ENCODE measurements around the gene DHRS7. TPM values are rescaled to one million over a fixed set of nuclear protein-coding genes. Genes with fewer than 3 reads are reported as not detected.

Gene DHRS7
- total RNA-seq, 3 donors from 2014 or later, result 85.9 to 92.8 (median 89.8) TPM

GRCh38 chr14:60133487-60133886 lies 31.7 kb downstream of the DHRS7 start:
- TF ChIP-seq CTCF (IDR thresholded peaks at IDR 0.05) (no peak), POLR2A (IDR thresholded peaks at IDR 0.05) (no peak), POLR2AphosphoS5 (IDR thresholded peaks at IDR 0.05) (no peak)
- intact Hi-C loops (cut with DNase I; ENCODE audit: low total_unique reads), result no loop called here
- Histone ChIP-seq H3K27me3 (no peaks in the 10 kb centered on the region), H3K27ac (no peak overlapping the region), H3K36me3 (no peaks in the 10 kb centered on the region), H3K4me1 (no peaks in the 10 kb centered on the region), H3K9me3 (no peaks in the 10 kb centered on the region), H3K4me3 (no peak overlapping the region)
- no peak for DNase-seq (ENCODE audit: low spot score in 2 of 2)

GRCh38 chr14:60125918-60126317 lies 39.3 kb downstream of the DHRS7 start:
- H3K27ac ChIP-seq, result no peak overlapping the region
- H3K9me3 ChIP-seq, result no peaks in the 10 kb centered on the region
- intact Hi-C loops (cut with DNase I; ENCODE audit: low total_unique reads), result no loop called here
- no peak overlapping the region for H3K4me3 ChIP-seq
- no peaks in the 10 kb centered on the region for H3K27me3 ChIP-seq
- no peaks in the 10 kb centered on the region for H3K4me1 ChIP-seq
- peaks cover 16% of the 10 kb centered on the region for H3K36me3 ChIP-seq
- no peak for TF ChIP-seq POLR2A (IDR thresholded peaks at IDR 0.05)
- TF ChIP-seq POLR2AphosphoS5 (IDR thresholded peaks at IDR 0.05), result no peak
- no peak for DNase-seq (ENCODE audit: low spot score in 2 of 2)

- Histone ChIP-seq H3K4me3 (no peak overlapping the region), H3K9me3 (no peaks in the 10 kb centered on the region), H3K36me3 (no peaks in the 10 kb centered on the region), H3K27me3 (no peaks in the 10 kb centered on the region), H3K4me1 (no peaks in the 10 kb centered on the region), H3K27ac (no peak overlapping the region)
- TF ChIP-seq CTCF (IDR thresholded peaks at IDR 0.05) (no peak), POLR2AphosphoS5 (IDR thresholded peaks at IDR 0.05) (no peak), POLR2A (IDR thresholded peaks at IDR 0.05) (no peak)
- no peak for DNase-seq (ENCODE audit: low spot score in 2 of 2)
- intact Hi-C loops (cut with DNase I; ENCODE audit: low total_unique reads), result no loop called here
These were observed 49.0 kb downstream of the DHRS7 start for GRCh38 chr14:60116181-60116580.

- Histone ChIP-seq H3K27me3 (no peaks in the 10 kb centered on the region), H3K36me3 (no peaks in the 10 kb centered on the region), H3K27ac (no peak overlapping the region), H3K4me3 (no peak overlapping the region), H3K9me3 (no peaks in the 10 kb centered on the region), H3K4me1 (no peaks in the 10 kb centered on the region)
- no peak for DNase-seq (ENCODE audit: low spot score in 2 of 2)
- intact Hi-C loops (cut with DNase I; ENCODE audit: low total_unique reads), result no loop called here
- no peak for TF ChIP-seq POLR2A (IDR thresholded peaks at IDR 0.05)
- no peak for TF ChIP-seq CTCF (IDR thresholded peaks at IDR 0.05)
- no peak for TF ChIP-seq POLR2AphosphoS5 (IDR thresholded peaks at IDR 0.05)
These were observed 50.3 kb downstream of the DHRS7 start for GRCh38 chr14:60114881-60115280.

- Histone ChIP-seq H3K27me3 (no peaks in the 10 kb centered on the region), H3K27ac (no peak overlapping the region), H3K4me1 (no peaks in the 10 kb centered on the region), H3K4me3 (no peak overlapping the region), H3K36me3 (no peaks in the 10 kb centered on the region), H3K9me3 (no peaks in the 10 kb centered on the region)
- intact Hi-C loops (cut with DNase I; ENCODE audit: low total_unique reads), result no loop called here
- no peak for DNase-seq (ENCODE audit: low spot score in 2 of 2)
- TF ChIP-seq POLR2A (IDR thresholded peaks at IDR 0.05) (no peak), POLR2AphosphoS5 (IDR thresholded peaks at IDR 0.05) (no peak), CTCF (IDR thresholded peaks at IDR 0.05) (no peak)
These were observed 53.5 kb downstream of the DHRS7 start for GRCh38 chr14:60111732-60112131.

- intact Hi-C loops (cut with DNase I; ENCODE audit: low total_unique reads), result loop anchor here (10.0 kb wide), 1 partner anchor 483 kb away; no protein-coding TSS in a partner anchor
- no peaks in the 10 kb centered on the region for H3K4me1 ChIP-seq
- H3K9me3 ChIP-seq, result no peaks in the 10 kb centered on the region
- H3K4me3 ChIP-seq, result no peak overlapping the region
- no peak for DNase-seq (ENCODE audit: low spot score in 2 of 2)
- TF ChIP-seq POLR2AphosphoS5 (IDR thresholded peaks at IDR 0.05) (no peak), CTCF (IDR thresholded peaks at IDR 0.05) (no peak), POLR2A (IDR thresholded peaks at IDR 0.05) (no peak)
- peak overlapping the region in 1 of 2 donors; percentile 30 for H3K27ac ChIP-seq
- no peaks in the 10 kb centered on the region for H3K36me3 ChIP-seq
- no peaks in the 10 kb centered on the region for H3K27me3 ChIP-seq
These were observed 57.7 kb downstream of the DHRS7 start for GRCh38 chr14:60107477-60107876.

Data from breast epithelium (tissue), 4 donors.